ENCODE data around the gene SLC10A7.

Gene SLC10A7

DNA sequence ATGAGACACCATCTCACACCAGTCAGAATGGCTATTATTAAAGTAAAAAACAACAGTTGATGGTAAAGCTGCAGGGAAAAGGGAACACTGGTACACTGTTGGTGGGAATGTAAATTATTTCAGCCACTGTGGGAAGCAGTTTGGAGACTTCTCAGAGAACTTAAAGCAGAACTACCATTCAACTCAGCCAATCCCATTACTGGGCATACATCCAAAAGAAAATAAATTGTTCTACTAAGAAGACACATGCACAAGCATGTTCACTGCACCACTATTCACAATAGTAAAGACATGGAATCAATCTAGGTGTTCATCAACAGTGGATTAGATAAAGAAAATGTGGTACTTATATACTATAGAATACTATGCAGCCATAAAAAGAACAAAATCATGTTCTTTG lies 172.4 kb downstream of the SLC10A7 start:
- TF ChIP-seq, protein P1, sequence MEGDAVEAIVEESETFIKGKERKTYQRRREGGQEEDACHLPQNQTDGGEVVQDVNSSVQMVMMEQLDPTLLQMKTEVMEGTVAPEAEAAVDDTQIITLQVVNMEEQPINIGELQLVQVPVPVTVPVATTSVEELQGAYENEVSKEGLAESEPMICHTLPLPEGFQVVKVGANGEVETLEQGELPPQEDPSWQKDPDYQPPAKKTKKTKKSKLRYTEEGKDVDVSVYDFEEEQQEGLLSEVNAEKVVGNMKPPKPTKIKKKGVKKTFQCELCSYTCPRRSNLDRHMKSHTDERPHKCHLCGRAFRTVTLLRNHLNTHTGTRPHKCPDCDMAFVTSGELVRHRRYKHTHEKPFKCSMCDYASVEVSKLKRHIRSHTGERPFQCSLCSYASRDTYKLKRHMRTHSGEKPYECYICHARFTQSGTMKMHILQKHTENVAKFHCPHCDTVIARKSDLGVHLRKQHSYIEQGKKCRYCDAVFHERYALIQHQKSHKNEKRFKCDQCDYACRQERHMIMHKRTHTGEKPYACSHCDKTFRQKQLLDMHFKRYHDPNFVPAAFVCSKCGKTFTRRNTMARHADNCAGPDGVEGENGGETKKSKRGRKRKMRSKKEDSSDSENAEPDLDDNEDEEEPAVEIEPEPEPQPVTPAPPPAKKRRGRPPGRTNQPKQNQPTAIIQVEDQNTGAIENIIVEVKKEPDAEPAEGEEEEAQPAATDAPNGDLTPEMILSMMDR (IDR thresholded peaks at IDR 0.05), result no peak
- Histone ChIP-seq H3K27me3 (no peaks in the 10 kb centered on the region), H3K36me3 (no peaks in the 10 kb centered on the region), H3K27ac (no peak overlapping the region), H3K4me1 (no peaks in the 10 kb centered on the region), H3K4me3 (no peak overlapping the region), H3K9me3 (no peaks in the 10 kb centered on the region)
- intact Hi-C loops (cut with DNase I; ENCODE audit: low total_unique reads), result no loop called here
- DNase-seq, result no peak

GRCh38 chr4:146347822-146348221 lies 173.9 kb downstream of the SLC10A7 start:
- Histone ChIP-seq H3K27ac (no peak overlapping the region), H3K4me3 (no peak overlapping the region), H3K36me3 (no peaks in the 10 kb centered on the region), H3K27me3 (no peaks in the 10 kb centered on the region), H3K4me1 (no peaks in the 10 kb centered on the region), H3K9me3 (no peaks in the 10 kb centered on the region)
- intact Hi-C loops (cut with DNase I; ENCODE audit: low total_unique reads), result no loop called here
- TF ChIP-seq, protein P1 (IDR thresholded peaks at IDR 0.05), result no peak
- DNase-seq, result no peak

GRCh38 chr4:146346276-146346675 lies 175.5 kb downstream of the SLC10A7 start:
- H3K36me3 ChIP-seq, result no peaks in the 10 kb centered on the region
- intact Hi-C loops (cut with DNase I; ENCODE audit: low total_unique reads), result no loop called here
- no peak overlapping the region for H3K4me3 ChIP-seq
- H3K4me1 ChIP-seq, result no peaks in the 10 kb centered on the region
- H3K9me3 ChIP-seq, result no peaks in the 10 kb centered on the region
- TF ChIP-seq, protein P1 (IDR thresholded peaks at IDR 0.05), result no peak
- no peak overlapping the region for H3K27ac ChIP-seq
- no peaks in the 10 kb centered on the region for H3K27me3 ChIP-seq
- no peak for DNase-seq

GRCh38 chr4:146343776-146344175 lies 178.0 kb downstream of the SLC10A7 start:
- intact Hi-C loops (cut with DNase I; ENCODE audit: low total_unique reads), result no loop called here
- Histone ChIP-seq H3K27me3 (no peaks in the 10 kb centered on the region), H3K36me3 (no peaks in the 10 kb centered on the region), H3K4me1 (no peaks in the 10 kb centered on the region), H3K4me3 (no peak overlapping the region), H3K9me3 (no peaks in the 10 kb centered on the region), H3K27ac (no peak overlapping the region)
- TF ChIP-seq, protein P1 (IDR thresholded peaks at IDR 0.05), result no peak
- DNase-seq, result no peak

- no peaks in the 10 kb centered on the region for H3K4me1 ChIP-seq
- H3K27me3 ChIP-seq, result no peaks in the 10 kb centered on the region
- H3K27ac ChIP-seq, result no peak overlapping the region
- DNase-seq, result no peak
- no peaks in the 10 kb centered on the region for H3K9me3 ChIP-seq
- intact Hi-C loops (cut with DNase I; ENCODE audit: low total_unique reads), result no loop called here
- no peaks in the 10 kb centered on the region for H3K36me3 ChIP-seq
- TF ChIP-seq, protein P1 (IDR thresholded peaks at IDR 0.05), result no peak
- H3K4me3 ChIP-seq, result no peak overlapping the region
Measured at GRCh38 chr4:146343199-146343598, 178.5 kb downstream of the SLC10A7 start.

DNA sequence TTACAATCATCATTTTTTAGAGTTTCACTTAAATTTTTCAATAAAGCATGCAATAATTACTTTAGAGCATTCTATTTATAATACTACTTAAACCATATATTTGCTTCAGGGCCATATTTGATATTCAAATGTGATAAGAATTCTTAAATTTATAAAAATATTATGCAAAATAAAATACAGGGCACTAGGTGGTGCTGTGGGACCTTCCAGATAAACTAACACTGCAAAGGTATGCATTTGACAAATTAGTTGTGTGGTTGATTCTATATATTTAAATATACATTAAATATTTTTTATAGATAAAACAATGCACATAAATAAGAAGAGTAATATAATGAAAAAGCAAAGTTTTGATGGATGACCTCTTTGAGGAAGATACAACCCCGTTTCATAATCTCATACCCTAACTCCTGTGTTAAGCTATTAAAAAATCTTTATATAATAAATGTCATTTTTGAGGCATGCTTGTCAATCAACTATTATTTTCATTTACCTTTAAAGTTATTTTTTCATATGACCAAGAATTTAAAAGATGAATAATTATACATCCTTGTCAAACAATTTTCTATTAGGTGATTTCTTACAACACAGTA lies 179.0 kb downstream of the SLC10A7 start:
- no peaks in the 10 kb centered on the region for H3K27me3 ChIP-seq
- TF ChIP-seq, protein P1 (IDR thresholded peaks at IDR 0.05), result peak; percentile 30 to 58
- H3K9me3 ChIP-seq, result no peaks in the 10 kb centered on the region
- H3K4me3 ChIP-seq, result no peak overlapping the region
- intact Hi-C loops (cut with DNase I; ENCODE audit: low total_unique reads), result no loop called here
- no peaks in the 10 kb centered on the region for H3K36me3 ChIP-seq
- no peak for DNase-seq
- no peaks in the 10 kb centered on the region for H3K4me1 ChIP-seq
- no peak overlapping the region for H3K27ac ChIP-seq
